GM21423 (cell line): ENCODE measurements around the gene IL1R1.
"Not testable (repeated sequence)": the region's sequence is repeated elsewhere in the genome, so short reads cannot be mapped to it uniquely, and the experiment has no call there.

Source experiments
- ATAC-seq: cut with Tn5 transposase; IDR thresholded peaks from one replicate; pipeline ENCODE4 v1.9.1; 2021; ENCODE audit warnings: mild to moderate bottlenecking, moderate library complexity; ENCODE audit not compliant: unreplicated experiment

Gene IL1R1

GRCh38 chr2:102110596-102111334 is 31.8 kb upstream of the IL1R1 start:
- ATAC-seq = no peak

DNA sequence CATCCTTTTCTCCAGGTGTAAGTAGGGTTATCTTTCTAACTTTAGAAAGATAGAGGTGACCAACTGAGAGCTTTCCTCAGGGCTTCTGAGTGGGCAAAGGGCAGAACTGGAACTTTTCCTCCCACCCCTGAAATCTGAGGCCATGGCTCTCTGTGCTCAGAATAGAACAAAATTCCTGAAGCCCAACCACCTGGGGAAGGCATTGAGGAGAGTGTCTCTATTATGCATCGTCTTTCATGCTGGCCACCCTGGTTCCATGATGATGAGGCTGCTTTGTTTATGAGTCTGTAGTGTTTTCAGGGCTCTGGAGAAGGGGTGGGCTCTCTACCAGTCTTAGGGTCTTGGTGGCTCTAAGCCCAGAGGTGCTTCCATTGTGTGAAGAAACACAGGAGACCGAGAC is 30.7 kb upstream of the IL1R1 start:
- ATAC-seq = no peak

DNA sequence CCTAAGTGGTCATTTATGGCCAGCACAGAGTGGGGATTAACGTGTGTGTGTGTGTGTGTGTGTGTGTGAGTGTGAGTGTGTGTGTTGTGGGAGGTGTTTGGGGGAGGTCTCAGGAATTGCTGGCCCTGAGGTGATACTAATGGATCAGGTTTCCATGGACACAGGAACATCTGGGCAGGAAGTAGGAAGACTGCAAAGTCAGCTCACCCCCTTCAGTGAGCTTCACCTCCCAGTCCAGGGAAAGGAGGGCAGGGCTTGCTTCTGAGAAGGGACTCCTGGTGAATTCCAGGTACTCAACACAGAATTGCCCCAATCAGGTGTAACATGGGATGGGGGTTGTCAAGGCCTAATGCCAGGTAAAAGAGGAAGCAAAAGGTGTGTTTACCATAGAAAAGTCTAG is 30.3 kb upstream of the IL1R1 start:
- no peak for ATAC-seq

DNA sequence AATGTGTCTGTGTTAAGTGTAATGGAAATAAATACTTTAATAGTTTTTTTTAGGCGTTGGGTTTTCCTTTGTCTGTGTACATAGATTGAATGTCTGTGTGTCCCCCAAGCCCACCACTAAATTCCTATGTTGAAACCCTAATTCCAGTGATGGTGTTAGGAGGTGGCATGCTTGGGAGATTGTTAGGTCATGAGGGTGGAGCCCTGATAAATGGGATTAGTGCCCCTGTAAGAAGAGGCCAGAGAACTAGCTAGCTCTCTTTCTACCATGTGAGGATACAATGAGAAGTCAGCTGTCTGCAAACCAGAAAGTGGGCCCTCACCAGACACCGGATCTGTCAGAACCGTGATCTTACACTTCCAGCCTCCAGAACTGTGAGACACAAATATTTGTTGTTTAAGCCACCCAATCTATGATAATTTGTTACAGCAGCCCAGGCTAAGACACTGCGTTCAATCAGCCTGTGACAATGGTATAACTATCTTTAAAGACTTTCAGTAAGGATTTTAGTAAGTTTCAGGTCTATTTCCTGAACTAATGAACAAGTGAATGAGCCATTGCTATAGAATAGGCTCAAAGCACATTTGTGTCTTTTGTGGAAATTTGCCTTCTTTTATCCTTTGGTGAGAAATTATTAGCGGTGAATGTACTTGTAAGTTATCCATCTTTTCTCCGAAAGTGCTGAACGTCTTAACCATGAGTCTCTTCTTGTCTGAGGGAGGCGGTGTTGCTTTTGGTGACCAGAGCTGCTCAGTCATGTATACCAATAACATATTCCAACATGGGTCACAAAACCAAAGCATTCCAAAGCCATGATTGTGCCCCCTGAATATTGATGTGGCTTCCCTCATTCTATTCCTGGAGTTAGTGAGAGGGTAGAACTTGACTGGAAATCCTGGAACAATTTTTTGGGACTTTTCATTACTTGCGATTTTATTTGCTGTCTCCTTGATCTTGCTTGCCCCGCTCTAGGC is 29.6 kb upstream of the IL1R1 start:
- ATAC-seq = no peak

DNA sequence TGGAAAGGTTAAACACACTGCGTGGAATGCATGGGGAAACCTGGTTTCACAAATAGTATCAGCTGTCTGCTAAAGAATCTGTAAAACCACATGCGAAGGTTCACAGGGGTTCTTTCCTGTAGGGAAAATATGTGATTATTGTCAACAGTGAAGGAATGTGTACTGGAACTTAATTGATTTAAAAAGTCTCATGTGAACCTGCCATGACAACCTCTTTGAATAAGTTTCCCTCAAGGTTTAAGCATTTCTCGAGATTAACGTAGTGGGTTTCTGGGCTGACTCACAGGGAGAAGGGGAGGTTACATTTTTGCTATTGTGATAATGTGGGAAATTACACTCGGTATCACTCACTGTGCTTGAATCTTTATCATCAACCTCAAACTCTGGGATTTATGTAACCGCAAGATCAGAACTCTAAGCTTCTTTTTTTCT is 28.2 kb upstream of the IL1R1 start:
- ATAC-seq = no peak

DNA sequence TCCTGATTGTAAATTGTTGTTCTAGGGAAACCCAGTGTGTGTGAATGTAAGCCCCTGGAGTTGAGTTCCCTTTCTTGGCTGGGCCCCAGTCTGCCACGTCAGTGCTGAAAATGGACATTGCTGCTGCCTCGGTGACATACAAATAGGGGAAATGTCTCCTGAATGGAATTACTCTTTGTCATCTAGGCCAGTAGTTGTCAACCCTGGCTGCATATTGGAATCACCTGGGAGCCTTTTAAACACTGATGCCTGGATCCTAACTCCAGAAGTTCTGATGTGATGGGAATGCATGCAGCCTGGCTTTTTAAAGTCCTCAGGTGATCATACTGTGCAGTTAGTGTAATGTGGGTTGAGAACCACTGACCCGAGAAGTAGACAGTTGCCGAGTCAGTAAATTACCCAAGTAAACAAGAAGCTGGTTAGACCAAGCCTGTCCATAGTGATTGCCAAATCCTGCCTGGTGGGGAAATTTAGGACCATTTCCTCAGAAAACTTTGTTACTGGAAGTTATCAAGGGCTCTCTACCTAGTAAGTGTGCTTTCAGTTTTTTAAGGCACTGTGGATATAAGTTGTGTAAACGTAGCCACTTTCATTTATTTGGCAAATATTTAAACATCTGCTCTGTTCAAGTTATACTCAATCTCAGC is 27.6 kb upstream of the IL1R1 start:
- no peak for ATAC-seq

GRCh38 chr2:102116630-102117471 is 25.7 kb upstream of the IL1R1 start:
- ATAC-seq = no peak

DNA sequence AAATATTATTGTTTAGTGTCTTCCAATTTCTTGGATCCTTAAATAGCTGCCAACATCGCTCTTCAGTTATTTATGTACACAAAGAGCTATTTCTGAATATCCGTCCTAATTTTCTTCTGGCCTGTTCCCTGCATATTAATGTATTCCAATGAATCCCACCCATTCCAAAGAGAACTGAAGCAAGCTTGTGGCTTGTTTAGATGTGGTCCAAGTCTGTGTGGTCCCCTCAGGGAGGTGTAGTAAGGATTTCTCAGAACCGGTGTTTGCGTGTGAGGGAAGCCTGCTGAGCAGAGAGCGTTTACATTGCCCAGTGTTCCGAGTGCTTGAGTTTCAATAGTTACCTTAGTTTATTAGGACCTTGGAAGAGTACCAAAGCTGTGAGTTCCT is 25.1 kb upstream of the IL1R1 start:
- no peak for ATAC-seq

DNA sequence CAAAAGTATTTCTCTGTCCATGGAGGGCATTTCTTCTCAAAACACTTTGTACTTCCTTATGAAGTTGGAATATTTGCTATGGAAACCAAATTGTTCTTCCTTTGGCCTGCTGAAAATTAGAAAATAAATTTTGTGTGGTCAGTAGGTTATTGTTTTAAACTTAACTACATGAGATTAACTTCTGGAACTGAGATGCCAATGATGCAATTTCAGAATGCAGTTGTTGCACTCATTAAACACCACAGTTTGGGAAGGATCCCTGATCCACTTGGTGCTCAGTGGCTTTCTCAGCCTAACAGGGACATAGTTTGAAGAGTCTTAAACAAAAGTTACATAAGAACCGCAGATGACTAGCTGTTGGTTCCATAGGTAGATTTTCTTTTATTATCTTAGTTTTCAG is 23.3 kb upstream of the IL1R1 start:
- no peak for ATAC-seq

DNA sequence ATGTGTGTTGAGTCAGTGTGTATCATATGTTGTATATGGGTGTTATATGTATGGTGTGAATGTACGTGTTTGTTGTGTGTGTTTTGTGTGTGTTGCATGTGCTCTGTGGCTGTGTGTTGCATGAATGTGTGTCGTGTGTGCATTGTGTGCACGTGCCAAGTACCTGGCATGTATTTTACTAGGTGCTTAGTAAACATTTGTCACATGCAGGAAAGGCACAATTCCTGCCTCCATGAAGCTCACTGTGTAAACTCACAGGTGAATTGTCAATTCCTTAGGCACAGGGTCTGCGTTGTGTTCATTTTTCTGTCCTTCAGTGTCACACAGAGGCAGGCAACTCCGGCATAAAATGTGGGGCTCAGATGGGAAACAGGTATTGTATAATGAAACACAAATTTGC is 22.3 kb upstream of the IL1R1 start:
- no peak for ATAC-seq

DNA sequence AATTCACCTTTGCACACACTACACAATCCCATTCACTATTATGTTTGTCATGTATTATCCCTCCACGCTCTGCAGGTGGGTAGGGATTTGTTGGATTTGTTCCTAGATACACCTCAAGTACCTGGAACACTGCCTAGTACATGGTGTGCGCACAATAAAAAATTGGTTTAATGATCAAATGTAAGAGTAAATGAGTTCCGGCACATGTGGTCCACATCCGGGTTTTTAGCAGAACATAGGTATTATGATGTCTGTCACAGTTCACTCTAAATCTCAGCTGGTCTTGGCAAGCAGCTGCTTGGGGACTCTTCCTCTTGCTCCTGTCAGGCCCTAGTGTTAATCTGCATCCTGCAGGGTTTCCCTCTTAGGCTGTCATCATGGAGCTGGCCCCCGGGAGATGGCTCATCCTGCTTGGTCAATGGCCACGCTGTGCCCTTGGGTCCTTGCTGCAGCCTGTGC is 21.8 kb upstream of the IL1R1 start:
- no peak for ATAC-seq

DNA sequence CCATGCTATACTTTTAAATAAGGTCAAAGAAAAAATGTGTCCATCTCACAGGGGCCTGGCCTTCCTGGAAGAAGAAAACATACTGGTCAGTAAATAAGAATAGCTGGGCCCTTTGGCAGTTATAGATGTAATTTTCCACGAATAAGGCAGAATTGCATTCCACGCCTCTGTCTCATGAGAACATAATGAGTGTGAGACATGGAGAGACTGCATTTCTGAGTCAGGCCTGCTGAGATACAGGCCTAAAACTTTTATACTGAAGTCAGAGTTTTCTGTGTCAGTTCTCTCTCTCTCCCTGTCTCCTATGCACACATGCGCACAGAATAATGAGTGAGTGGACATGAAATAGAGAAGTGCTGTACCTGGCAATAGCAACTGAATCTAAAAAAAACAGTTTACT is 20.4 kb upstream of the IL1R1 start:
- ATAC-seq = no peak

- ATAC-seq = no peak
Measured at GRCh38 chr2:102122909-102123308, 19.6 kb upstream of the IL1R1 start.

DNA sequence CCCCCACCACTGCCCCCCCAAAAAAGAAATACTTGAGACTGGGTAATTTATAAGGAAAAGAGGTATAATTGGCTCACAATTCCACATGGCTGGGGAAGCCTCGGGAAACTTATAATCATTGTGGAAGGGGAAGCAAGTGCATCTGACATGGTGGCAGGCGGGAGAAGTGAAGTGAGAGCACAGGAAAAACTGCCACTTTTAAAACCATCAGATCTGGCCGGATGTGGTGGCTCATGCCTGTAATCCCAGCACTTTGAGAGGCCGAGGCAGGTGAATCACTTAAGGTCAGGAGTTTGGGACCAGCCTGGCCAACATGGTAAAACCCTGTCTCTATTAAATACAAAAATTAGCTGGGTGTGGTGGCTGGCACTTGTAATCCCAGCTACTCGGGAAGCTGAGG is 18.1 kb upstream of the IL1R1 start:
- ATAC-seq = not testable (repeated sequence)

DNA sequence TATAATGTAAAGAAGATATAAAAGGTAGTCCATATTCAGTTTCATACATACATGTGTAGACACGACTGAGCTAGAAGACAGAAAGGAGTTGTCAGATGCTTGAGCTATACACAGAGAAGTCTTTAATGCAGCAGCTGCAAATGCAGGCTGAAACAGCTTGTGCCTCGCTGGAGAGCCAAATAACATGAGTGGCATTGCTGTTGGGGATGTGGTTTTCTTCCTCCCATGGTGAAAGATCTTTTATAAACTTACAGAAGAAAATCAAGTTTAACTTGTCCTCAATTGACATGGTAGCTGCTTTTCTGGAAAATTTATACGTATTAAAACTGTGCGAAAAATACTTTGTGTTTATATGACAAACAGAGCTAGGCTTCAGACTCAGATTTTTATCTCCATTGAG is 16.4 kb upstream of the IL1R1 start:
- no peak for ATAC-seq

DNA sequence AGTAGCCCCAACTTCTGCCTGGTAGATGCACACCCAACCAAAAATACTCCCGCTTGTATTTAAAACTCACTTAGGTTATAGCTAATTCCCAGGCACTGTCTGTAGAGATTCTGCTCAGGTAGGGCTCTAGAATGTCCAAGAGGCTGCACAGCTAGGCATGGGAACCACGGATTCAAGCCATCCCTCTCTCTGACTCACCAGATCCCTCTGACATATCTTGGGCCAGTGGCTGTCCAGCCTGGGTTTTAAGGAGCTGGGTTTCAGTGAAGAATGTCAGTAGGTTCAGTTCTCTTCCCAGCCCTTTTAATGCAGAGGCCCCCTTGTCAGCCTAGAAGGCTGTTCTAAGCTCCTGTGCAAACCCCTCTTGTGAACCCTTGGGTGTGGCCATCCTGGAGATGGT is 15.9 kb upstream of the IL1R1 start:
- no peak for ATAC-seq

GRCh38 chr2:102129082-102129481 is 13.5 kb upstream of the IL1R1 start:
- ATAC-seq = no peak

DNA sequence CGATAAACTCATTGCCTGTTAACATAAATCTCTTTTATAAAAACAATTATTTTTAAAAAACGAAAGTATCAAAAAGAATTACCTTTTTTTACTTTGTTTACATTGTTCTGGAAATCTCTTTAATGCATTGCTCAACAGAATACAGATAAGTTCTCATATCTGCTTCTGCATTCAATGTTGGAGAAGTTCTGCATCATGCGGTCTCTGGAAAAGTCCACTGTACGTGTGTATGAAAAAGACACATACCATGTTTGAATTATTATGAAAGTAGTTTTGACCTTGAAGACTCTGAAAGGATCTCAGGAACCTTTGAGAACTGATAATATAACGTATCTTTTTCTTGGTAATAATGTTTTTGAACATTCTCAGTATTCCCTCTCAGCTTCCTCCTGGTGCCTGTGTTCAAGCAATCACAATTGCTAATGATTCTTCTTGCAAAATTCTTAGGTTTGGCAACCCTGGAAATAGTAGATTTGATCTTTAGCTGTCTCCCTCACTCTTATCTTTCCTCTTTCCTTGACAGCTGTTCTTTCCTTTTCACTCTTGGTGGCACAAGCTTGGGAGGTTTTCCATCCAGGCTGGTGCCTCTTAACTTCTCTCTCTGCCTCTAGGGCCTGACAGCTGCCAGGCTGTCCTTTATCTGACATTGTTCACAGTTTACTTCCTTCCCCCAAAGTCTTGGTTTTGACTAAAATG is 12.4 kb upstream of the IL1R1 start:
- ATAC-seq = no peak

- no peak for ATAC-seq
Measured at GRCh38 chr2:102130647-102130991, 11.9 kb upstream of the IL1R1 start.

- no peak for ATAC-seq
Measured at GRCh38 chr2:102131564-102131963, 11.0 kb upstream of the IL1R1 start.
